GM12892 (cell line): ENCODE data around the gene SLIT3.

Experiments
- DNase-seq: peaks from one replicate; pipeline ENCODE4 v3.0.0; 2011; ENCODE audit not compliant: insufficient read length
- FAIRE-seq: peaks from 2 replicates; lab custom pipeline; 2011; peaks lifted over from hg19 to GRCh38; lab: Jason Lieb, UNC
- POLR2A ChIP-seq: IDR thresholded peaks from 2 replicates; pipeline ENCODE4 v1.6.1; 2011; ENCODE audit warnings: low read depth, low read length, control low read depth
- POLR2AphosphoS5 ChIP-seq: IDR thresholded peaks from 2 replicates; pipeline ENCODE4 v1.6.1; 2011; ENCODE audit warnings: low read depth, low read length, control low read depth
- TAF1 ChIP-seq: IDR thresholded peaks from 2 replicates; pipeline ENCODE4 v1.6.1; 2011; ENCODE audit warnings: low read depth, mild to moderate bottlenecking, control low read depth, low read length, borderline replicate concordance

SLIT3 gene

GRCh38 chr5:168948746-168949145 lies 352.2 kb downstream of the SLIT3 start:
- FAIRE-seq (no peak), DNase-seq (no peak)
- TF ChIP-seq POLR2A (no peak), TAF1 (no peak), POLR2AphosphoS5 (no peak)

- TF ChIP-seq POLR2AphosphoS5 (no peak), POLR2A (no peak), TAF1 (no peak)
- DNase-seq, result peak; percentile 27
- no peak for FAIRE-seq
Measured at GRCh38 chr5:168947212-168947868, 353.6 kb downstream of the SLIT3 start.

GRCh38 chr5:168946363-168946762 lies 354.6 kb downstream of the SLIT3 start:
- TF ChIP-seq TAF1 (no peak), POLR2A (no peak), POLR2AphosphoS5 (no peak)
- no peak for DNase-seq
- no peak for FAIRE-seq

GRCh38 chr5:168944004-168944403 lies 356.9 kb downstream of the SLIT3 start:
- no peak for FAIRE-seq
- no peak for TF ChIP-seq TAF1
- TF ChIP-seq POLR2A, result no peak
- no peak for TF ChIP-seq POLR2AphosphoS5
- no peak for DNase-seq

- no peak for DNase-seq
- no peak for FAIRE-seq
- TF ChIP-seq POLR2AphosphoS5, result no peak
- no peak for TF ChIP-seq TAF1
Measured at GRCh38 chr5:168943091-168943884, 357.7 kb downstream of the SLIT3 start.

GRCh38 chr5:168941901-168942300 lies 359.0 kb downstream of the SLIT3 start:
- no peak for TF ChIP-seq POLR2A
- no peak for TF ChIP-seq POLR2AphosphoS5
- no peak for TF ChIP-seq TAF1

GRCh38 chr5:168940712-168941111 lies 360.2 kb downstream of the SLIT3 start:
- FAIRE-seq, result no peak
- no peak for TF ChIP-seq TAF1
- no peak for TF ChIP-seq POLR2A
- no peak for TF ChIP-seq POLR2AphosphoS5
- no peak for DNase-seq

More at GRCh38 chr5:168941901-168942300, 359.0 kb downstream of the SLIT3 start:
- DNase-seq (no peak), FAIRE-seq (no peak)

GRCh38 chr5:168939887-168940544 lies 360.9 kb downstream of the SLIT3 start:
- FAIRE-seq (no peak), DNase-seq (no peak)
- TF ChIP-seq POLR2AphosphoS5 (no peak), TAF1 (no peak), POLR2A (no peak)

GRCh38 chr5:168939156-168939800 lies 361.7 kb downstream of the SLIT3 start:
- DNase-seq, result no peak
- FAIRE-seq, result no peak
- no peak for TF ChIP-seq POLR2AphosphoS5
- no peak for TF ChIP-seq TAF1
- no peak for TF ChIP-seq POLR2A

- DNase-seq (no peak), FAIRE-seq (no peak)
- TF ChIP-seq POLR2AphosphoS5 (no peak), TAF1 (no peak), POLR2A (no peak)
Measured at GRCh38 chr5:168936511-168936910, 364.4 kb downstream of the SLIT3 start.

GRCh38 chr5:168935183-168935582 lies 365.8 kb downstream of the SLIT3 start:
- TF ChIP-seq POLR2AphosphoS5 (no peak), TAF1 (no peak), POLR2A (no peak)
- DNase-seq (no peak), FAIRE-seq (no peak)

GRCh38 chr5:168934169-168934568 lies 366.8 kb downstream of the SLIT3 start:
- no peak for TF ChIP-seq POLR2A
- TF ChIP-seq POLR2AphosphoS5, result no peak
- TF ChIP-seq TAF1, result no peak
- no peak for FAIRE-seq
- no peak for DNase-seq
